ENCODE results near the gene ZNF454. TPM values are rescaled to one million over a fixed set of nuclear protein-coding genes. Genes with fewer than 3 reads are reported as not detected.

ZNF454 gene
- total and polyA plus RNA-seq, 2 donors (not counting 1 experiment from before 2014, with no cell fraction given) = 0.22 TPM; not detected in 1

DNA sequence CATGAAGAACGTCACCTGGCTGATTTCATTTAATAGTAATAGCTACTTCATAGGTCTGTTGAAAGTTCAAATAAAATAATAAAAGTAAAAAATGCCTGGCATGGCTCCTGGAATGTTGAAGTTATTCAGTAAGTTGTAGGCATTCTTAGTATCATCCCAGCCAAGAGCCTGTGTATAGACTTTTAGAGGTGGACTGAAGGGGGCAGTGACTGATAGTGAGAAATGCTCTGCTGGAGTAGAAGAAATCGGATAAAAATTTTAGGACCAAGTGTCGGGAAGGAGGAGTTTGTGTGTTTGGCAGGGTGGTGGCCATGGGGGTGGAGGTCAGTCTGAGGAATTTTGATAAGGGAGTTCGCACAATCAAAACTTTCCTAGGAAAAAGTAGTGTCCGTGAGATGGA lies 41.7 kb upstream of the ZNF454 start:
- Histone ChIP-seq H3K79me2 (ENCODE audit: control insufficient read depth, insufficient read depth, low read length) (peaks cover 3% of the 10 kb centered on the region), H3K27ac (ENCODE audit: low read length in 2 of 2) (no peak overlapping the region), H3K9ac (ENCODE audit: low read length) (no peak overlapping the region), H3K27me3 (replicated peaks in 1 of 4; ENCODE audit: control extremely low read depth in 1 of 4, control insufficient read depth in 3 of 4, insufficient read depth in 4 of 4, low read length in 3 of 4) (no peaks in the 10 kb centered on the region), H3K4me1 (ENCODE audit: control insufficient read depth in 2 of 2, insufficient read depth in 2 of 2, low read length in 2 of 2) (peaks cover 8 to 11% of the 10 kb centered on the region in 2 donors), H4K20me1 (ENCODE audit: control insufficient read depth, insufficient read depth, low read length, poor library complexity, severe bottlenecking) (no peaks in the 10 kb centered on the region), H2AFZ (ENCODE audit: insufficient read depth, low read depth, low read length, poor library complexity, severe bottlenecking) (no peak overlapping the region), H3K9me3 (ENCODE audit: control extremely low read depth in 1 of 3, control insufficient read depth in 2 of 3, insufficient read depth in 1 of 3, low read length in 2 of 3) (peaks cover 0 to 14% (median 0%) of the 10 kb centered on the region in 3 donors), H3K4me3 (ENCODE audit: control extremely low read depth in 1 of 5, extremely low read depth in 1 of 5, insufficient read depth in 1 of 5, low read depth in 2 of 5, low read length in 4 of 5) (no peak overlapping the region), H3K36me3 (replicated peaks in 1 of 2; ENCODE audit: control extremely low read depth in 1 of 2, control insufficient read depth in 1 of 2, extremely low read depth in 1 of 2, insufficient read depth in 2 of 2, low read length in 1 of 2) (no peaks in the 10 kb centered on the region), H3K4me2 (replicated peaks; ENCODE audit: low read depth, low read length, poor library complexity, severe bottlenecking) (no peak overlapping the region)
- H3K4me1 Mint-ChIP-seq = peaks cover 17% of the 10 kb centered on the region
- POLR2A ChIA-PET = no interaction called here
- 88% methylated on average over 4 of the region's 5 CpGs for WGBS (ENCODE audit: insufficient coverage)
- no peak overlapping the region for H3K4me3 Mint-ChIP-seq
- ATAC-seq (ENCODE audit: low read depth) (no peak), DNase-seq (no peak)
- TF ChIP-seq, protein P1, sequence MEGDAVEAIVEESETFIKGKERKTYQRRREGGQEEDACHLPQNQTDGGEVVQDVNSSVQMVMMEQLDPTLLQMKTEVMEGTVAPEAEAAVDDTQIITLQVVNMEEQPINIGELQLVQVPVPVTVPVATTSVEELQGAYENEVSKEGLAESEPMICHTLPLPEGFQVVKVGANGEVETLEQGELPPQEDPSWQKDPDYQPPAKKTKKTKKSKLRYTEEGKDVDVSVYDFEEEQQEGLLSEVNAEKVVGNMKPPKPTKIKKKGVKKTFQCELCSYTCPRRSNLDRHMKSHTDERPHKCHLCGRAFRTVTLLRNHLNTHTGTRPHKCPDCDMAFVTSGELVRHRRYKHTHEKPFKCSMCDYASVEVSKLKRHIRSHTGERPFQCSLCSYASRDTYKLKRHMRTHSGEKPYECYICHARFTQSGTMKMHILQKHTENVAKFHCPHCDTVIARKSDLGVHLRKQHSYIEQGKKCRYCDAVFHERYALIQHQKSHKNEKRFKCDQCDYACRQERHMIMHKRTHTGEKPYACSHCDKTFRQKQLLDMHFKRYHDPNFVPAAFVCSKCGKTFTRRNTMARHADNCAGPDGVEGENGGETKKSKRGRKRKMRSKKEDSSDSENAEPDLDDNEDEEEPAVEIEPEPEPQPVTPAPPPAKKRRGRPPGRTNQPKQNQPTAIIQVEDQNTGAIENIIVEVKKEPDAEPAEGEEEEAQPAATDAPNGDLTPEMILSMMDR (IDR thresholded peaks at IDR 0.05) = no peak
- TF ChIP-seq EZH2 (IDR thresholded peaks at IDR 0.05; ENCODE audit: borderline replicate concordance, insufficient read depth, low read depth, low read length, poor library complexity, severe bottlenecking) = no peak
- CTCF ChIA-PET = no interaction called here
- H3K27ac Mint-ChIP-seq = no peak overlapping the region
- intact Hi-C loops (cut with micrococcal nuclease) = no loop called here
- H3K27me3 Mint-ChIP-seq = no peaks in the 10 kb centered on the region
- H3K9me3 Mint-ChIP-seq (ENCODE audit: insufficient read depth) = peaks cover 4% of the 10 kb centered on the region

DNA sequence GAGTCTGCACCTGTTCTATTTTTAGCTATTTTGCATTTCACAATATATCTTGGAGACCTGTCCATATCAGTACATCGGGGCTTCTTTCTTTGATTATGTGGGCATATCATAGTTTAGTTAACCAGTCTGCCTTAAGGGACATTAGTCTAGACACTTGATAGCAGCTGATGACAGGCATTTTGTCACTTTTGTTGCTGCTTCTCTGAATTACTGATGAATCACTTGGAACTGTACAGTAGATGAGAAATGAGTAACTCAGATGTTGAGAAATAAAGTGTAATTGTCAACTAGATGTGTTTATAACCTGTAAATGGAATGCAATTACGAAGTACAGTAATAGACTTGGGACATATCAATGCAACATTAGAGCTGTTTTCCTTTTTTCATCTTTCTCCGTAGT lies 38.1 kb upstream of the ZNF454 start:
- no peaks in the 10 kb centered on the region for H3K36me3 ChIP-seq (replicated peaks in 1 of 2; ENCODE audit: control extremely low read depth in 1 of 2, control insufficient read depth in 1 of 2, extremely low read depth in 1 of 2, insufficient read depth in 2 of 2, low read length in 1 of 2)
- H3K4me2 ChIP-seq (replicated peaks; ENCODE audit: low read depth, low read length, poor library complexity, severe bottlenecking) = no peak overlapping the region
- ATAC-seq (ENCODE audit: low read depth) (no peak), DNase-seq (no peak)
- H3K9me3 ChIP-seq (ENCODE audit: control extremely low read depth in 1 of 3, control insufficient read depth in 2 of 3, insufficient read depth in 1 of 3, low read length in 2 of 3) = peaks cover 0 to 23% (median 0%) of the 10 kb centered on the region in 3 donors
- WGBS (ENCODE audit: insufficient coverage) = no CpG with 5 or more reads among the region's 3 CpGs
- TF ChIP-seq EZH2 (IDR thresholded peaks at IDR 0.05; ENCODE audit: borderline replicate concordance, insufficient read depth, low read depth, low read length, poor library complexity, severe bottlenecking) = no peak
- TF ChIP-seq, protein P1 (IDR thresholded peaks at IDR 0.05) = no peak
- Mint-ChIP-seq H3K9me3 (ENCODE audit: insufficient read depth) (peaks cover 2% of the 10 kb centered on the region), H3K27ac (no peak overlapping the region), H3K4me1 (peaks cover 9% of the 10 kb centered on the region), H3K4me3 (no peak overlapping the region), H3K27me3 (no peaks in the 10 kb centered on the region)
- H4K20me1 ChIP-seq (ENCODE audit: control insufficient read depth, insufficient read depth, low read length, poor library complexity, severe bottlenecking) = no peaks in the 10 kb centered on the region
- no peak overlapping the region for H2AFZ ChIP-seq (ENCODE audit: insufficient read depth, low read depth, low read length, poor library complexity, severe bottlenecking)
- no peak overlapping the region for H3K27ac ChIP-seq (ENCODE audit: low read length in 2 of 2)
- intact Hi-C loops (cut with micrococcal nuclease) = no loop called here
- H3K4me1 ChIP-seq (ENCODE audit: control insufficient read depth in 2 of 2, insufficient read depth in 2 of 2, low read length in 2 of 2) = peaks cover 0 to 8% of the 10 kb centered on the region in 2 donors
- ChIA-PET CTCF (no interaction called here), POLR2A (no interaction called here)
- no peaks in the 10 kb centered on the region for H3K79me2 ChIP-seq (ENCODE audit: control insufficient read depth, insufficient read depth, low read length)
- H3K9ac ChIP-seq (ENCODE audit: low read length) = no peak overlapping the region
- no peak overlapping the region for H3K4me3 ChIP-seq (ENCODE audit: control extremely low read depth in 1 of 5, extremely low read depth in 1 of 5, insufficient read depth in 1 of 5, low read depth in 2 of 5, low read length in 4 of 5)
- no peaks in the 10 kb centered on the region for H3K27me3 ChIP-seq (replicated peaks in 1 of 4; ENCODE audit: control extremely low read depth in 1 of 4, control insufficient read depth in 3 of 4, insufficient read depth in 4 of 4, low read length in 3 of 4)
